K562 (cell line): Measurements from ENCODE around the gene LZTFL1. TPM values are rescaled to one million over a fixed set of nuclear protein-coding genes. Genes with fewer than 3 reads are reported as not detected.

Source experiments
- ATAC-seq: fragments of 200-7000 bp; cut with Tn5 transposase; 3 replicates; pipeline ENCODE4 v1.9.1; 2020; ENCODE audit warnings: moderate library complexity
- BruUV-seq: library from RNA; stranded (reverse); fragments of 400-500 nt; replicated peaks from 2 replicates; lab custom pipeline; 2021; lab: Mats Ljungman, UMichigan
- CTCF ChIA-PET: fragments of 300-600 bp; formaldehyde crosslinking; extraction: SDS; loops from one replicate; lab custom pipeline; 2021; ENCODE audit warnings: low intra/inter-chr PET ratio; lab: Yijun Ruan, JAX
- POLR2A ChIA-PET: fragments of 300-600, 350-650 bp; sonication (Branson Sonifier 250); formaldehyde crosslinking; extraction: SDS; loops from one replicate; lab custom pipeline; 2021; ENCODE audit warnings: antibody characterized with exemption, inconsistent platforms; lab: Yijun Ruan, JAX
- DNase-seq, 4 experiments: peaks; one replicate each; pipeline versions ENCODE4 v3.0.0 to v3.0.0-alpha.2; 2011 to 2018; ENCODE audit warnings: low spot score in 3 of 4, mixed read lengths in 3 of 4; ENCODE audit errors: extremely low read depth in 1 of 4
- FAIRE-seq: peaks from 2 replicates; lab custom pipeline; 2011; peaks lifted over from hg19 to GRCh38; lab: Jason Lieb, UNC
- H2AFZ ChIP-seq: 2 replicates; pipeline ENCODE4 v1.6.0; 2011; ENCODE audit warnings: low read depth, low read length, control low read depth, inconsistent platforms
- H3K27ac ChIP-seq: fragments of 200-600 bp; 3 replicates; pipeline ENCODE4 v1.8.0; 2011; ENCODE audit warnings: low read depth, mild to moderate bottlenecking, control low read depth, inconsistent platforms, low read length, moderate library complexity, mixed read lengths; ENCODE audit errors: extremely low read depth
- H3K27me3 ChIP-seq, 2 experiments: fragments of 300-600 bp in 1 of 2; 2 replicates in 1 of 2; 3 replicates in 1 of 2; pipeline versions ENCODE4 v1.6.0 to v1.8.0; 2011; ENCODE audit warnings: inconsistent platforms in 2 of 2, low read length in 2 of 2, mild to moderate bottlenecking in 1 of 2, mixed read lengths in 1 of 2, moderate library complexity in 1 of 2; ENCODE audit not compliant: control insufficient read depth in 2 of 2, insufficient read depth in 2 of 2
- H3K36me3 ChIP-seq: fragments of 300-600 bp; 3 replicates; pipeline ENCODE4 v1.8.0; 2011; ENCODE audit warnings: mild to moderate bottlenecking, low read length, inconsistent platforms; ENCODE audit not compliant: control insufficient read depth, insufficient read depth
- H3K4me1 ChIP-seq, 2 experiments: fragments of 200-600 bp in 1 of 2; replicated peaks in 1 of 2; 2 replicates in 1 of 2; 3 replicates in 1 of 2; pipeline versions ENCODE4 v1.5.1 to v1.8.0; 2011; ENCODE audit warnings: inconsistent platforms in 2 of 2, low read length in 2 of 2, mild to moderate bottlenecking in 1 of 2, mixed read lengths in 1 of 2, moderate library complexity in 1 of 2; ENCODE audit not compliant: control insufficient read depth in 2 of 2, insufficient read depth in 2 of 2
- H3K4me2 ChIP-seq: 2 replicates; pipeline ENCODE4 v1.6.1; 2011; ENCODE audit warnings: low read length, control low read depth, inconsistent platforms, mixed read lengths; ENCODE audit not compliant: insufficient read depth
- H3K4me3 ChIP-seq: fragments of 200-600 bp; sonication (generic), shearing (Covaris generic); 2 replicates; pipeline ENCODE4 v1.5.1; 2016; ENCODE audit warnings: control low read depth, inconsistent platforms
- H3K79me2 ChIP-seq: fragments of 200-600 bp; 3 replicates; pipeline ENCODE4 v1.8.0; 2011; ENCODE audit warnings: low read length, inconsistent platforms; ENCODE audit not compliant: control insufficient read depth, insufficient read depth
- H3K9ac ChIP-seq, 2 experiments: 2 replicates each; pipeline versions ENCODE4 v1.6.0 to v1.6.1; 2011; ENCODE audit warnings: low read depth in 2 of 2, low read length in 2 of 2, control low read depth in 1 of 2, inconsistent platforms in 1 of 2, mild to moderate bottlenecking in 1 of 2, mixed read lengths in 1 of 2; ENCODE audit not compliant: insufficient read depth in 1 of 2
- H3K9me1 ChIP-seq: one replicate; pipeline ENCODE4 v1.6.0; 2011; ENCODE audit warnings: inconsistent platforms, mild to moderate bottlenecking, low read length, moderate library complexity; ENCODE audit not compliant: control insufficient read depth, insufficient read depth
- H3K9me3 ChIP-seq: replicated peaks from 2 replicates; pipeline ENCODE4 v1.5.1; 2011; ENCODE audit warnings: low read depth, low read length, inconsistent platforms; ENCODE audit not compliant: control insufficient read depth, insufficient read depth
- H4K20me1 ChIP-seq: replicated peaks from 2 replicates; pipeline ENCODE4 v1.6.1; 2011; ENCODE audit warnings: low read length, inconsistent platforms, mixed read lengths; ENCODE audit not compliant: control insufficient read depth, insufficient read depth
- ARID1B ChIP-seq: fragments of 450-650 bp; IDR thresholded peaks from 2 replicates; pipeline ENCODE4 v1.6.1; 2016; ENCODE audit warnings: antibody characterized with exemption, mild to moderate bottlenecking, inconsistent platforms
- CBFA2T2 ChIP-seq: fragments of 450-650 bp; conservative IDR thresholded peaks from 2 replicates; pipeline ENCODE4 v1.6.1; 2017; ENCODE audit warnings: mild to moderate bottlenecking
- CBFA2T3 ChIP-seq: fragments of 450-650 bp; IDR thresholded peaks from 2 replicates; pipeline ENCODE4 v1.6.1; 2017
- CBX5 ChIP-seq: IDR thresholded peaks from 2 replicates; pipeline ENCODE4 v1.6.1; 2014; ENCODE audit warnings: low read depth, borderline replicate concordance
- CXXC5 ChIP-seq: fragments of 250-450 bp; sonication (Bioruptor Pico); IDR thresholded peaks from 2 replicates; pipeline ENCODE4 v1.8.0; 2022; ENCODE audit warnings: inconsistent platforms, mild to moderate bottlenecking, moderate library complexity
- KHSRP ChIP-seq: fragments of 450-650 bp; IDR thresholded peaks from 2 replicates; pipeline ENCODE4 v1.6.1; 2017
- KLF16 ChIP-seq: IDR thresholded peaks from 2 replicates; pipeline ENCODE4 v1.6.1; 2016; ENCODE audit warnings: antibody characterized with exemption
- MAFG ChIP-seq: fragments of 450-650 bp; conservative IDR thresholded peaks from 2 replicates; pipeline ENCODE4 v1.6.1; 2016; ENCODE audit warnings: missing genetic modification characterization, missing compliant biosample characterization
- MAX ChIP-seq: sonication (generic); formaldehyde crosslinking; IDR thresholded peaks from 2 replicates; pipeline ENCODE4 v1.9.0; 2022; ENCODE audit warnings: mild to moderate bottlenecking, missing genetic modification reagents
- MTF1 ChIP-seq: fragments of 250-450 bp; sonication (Bioruptor Pico); IDR thresholded peaks from 2 replicates; pipeline ENCODE4 v1.9.0; 2021; ENCODE audit warnings: moderate library complexity, mild to moderate bottlenecking, inconsistent platforms, borderline replicate concordance
- SMAD3 ChIP-seq: fragments of 450-650 bp; formaldehyde crosslinking; conservative IDR thresholded peaks from 2 replicates; pipeline ENCODE4 v1.4.0; 2020; ENCODE audit warnings: mild to moderate bottlenecking
- SRSF9 ChIP-seq: fragments of 200-400 bp; formaldehyde crosslinking; IDR thresholded peaks from 2 replicates; pipeline ENCODE4 v1.6.1; 2017; ENCODE audit warnings: low read depth, low read length, borderline replicate concordance
- STAT6 ChIP-seq: sonication (generic); formaldehyde crosslinking; IDR thresholded peaks from 2 replicates; pipeline ENCODE4 v1.8.1; 2023; ENCODE audit warnings: mild to moderate bottlenecking, missing genetic modification reagents
- TAL1 ChIP-seq: fragments of 450-650 bp; IDR thresholded peaks from 2 replicates; pipeline ENCODE4 v1.6.1; 2016; ENCODE audit warnings: mild to moderate bottlenecking
- TRIM25 ChIP-seq: fragments of 450-650 bp; IDR thresholded peaks from 2 replicates; pipeline ENCODE4 v1.7.0; 2016; ENCODE audit warnings: borderline replicate concordance
- WHSC1 ChIP-seq: IDR thresholded peaks from one replicate; pipeline ENCODE4 v1.6.1; 2012; ENCODE audit warnings: low read length, control low read depth, inconsistent platforms
- ZNF551 ChIP-seq: fragments of 250-450 bp; sonication (Bioruptor Pico); IDR thresholded peaks from 2 replicates; pipeline ENCODE4 v1.5.0; 2021; ENCODE audit warnings: mild to moderate bottlenecking, moderate library complexity
- WGBS: fragments of 100-300 bp; shearing (Covaris generic); methylation state at CpG from one replicate; pipeline ENCODE4 v1.1.6; 2016; ENCODE audit warnings: low coverage, mixed read lengths; ENCODE audit not compliant: insufficient coverage; ENCODE audit errors: missing lambda C conversion rate; 5-methylcytosine and 5-hydroxymethylcytosine counted together
- in situ Hi-C: fragments of 300-500 bp; cut with MboI; formaldehyde crosslinking; loops from 4 replicates; pipeline ENCODE4 v1.15.0; 2018; ENCODE audit warnings: inconsistent platforms, mixed read lengths
- intact Hi-C: fragments of 100-400 bp; cut with micrococcal nuclease; formaldehyde crosslinking; loops from 2 replicates; pipeline ENCODE4 v1.14.2; 2022
- polyA plus RNA-seq, 8 experiments: library from polyadenylated mRNA; depleted of rRNA in 4 of 8; stranded (reverse) in 5 of 8; unstranded in 3 of 8; fragments of >200 nt; fragmentation: Nextera tagmentation in 2 of 8; fragmentation: Illumina TruSeq in 1 of 8; extraction: Ambion mirVana in 2 of 8; extraction: Trizol in 1 of 8; gene quantifications; 2 replicates each; pipeline versions ENCODE4 v1.2.1 to v1.2.3, GENCODE V29; 2011 to 2014; ENCODE audit warnings: inconsistent platforms in 1 of 8, missing spikeins in 1 of 8
- total RNA-seq, 7 experiments: library from RNA; depleted of rRNA in 6 of 7; stranded (reverse); fragments of >200 nt in 6 of 7; fragmentation: Illumina TruSeq in 2 of 7; extraction: Trizol in 2 of 7; gene quantifications; 2 replicates each; pipeline versions ENCODE4 v1.2.1 to v1.2.3, GENCODE V29; 2011 to 2021; ENCODE audit warnings: low replicate concordance in 1 of 7

Gene LZTFL1
- total and polyA plus RNA-seq, 9 of the 15 experiments (the other 6 are each of a cell fraction or from before 2014, with no cell fraction given) = 10.7 to 33.7 (median 15.3) TPM

GRCh38 chr3:45873638-45874037 lies 31.7 kb upstream of the LZTFL1 start:
- FAIRE-seq = no peak
- peaks cover 0 to 13% of the 10 kb centered on the region in 2 experiments; a peak in 3 of 5 replicates for H3K27me3 ChIP-seq
- BruUV-seq = no TSS peak
- no peak overlapping the region for H3K4me3 ChIP-seq
- no peak overlapping the region for H3K9ac ChIP-seq
- H3K4me2 ChIP-seq = no peak overlapping the region
- ATAC-seq = no peak
- no peak overlapping the region for H3K27ac ChIP-seq
- no peak overlapping the region for H2AFZ ChIP-seq
- no peak for DNase-seq
- no peaks in the 10 kb centered on the region for H4K20me1 ChIP-seq
- POLR2A ChIA-PET = interaction anchor here (0.5 kb wide), 1 partner anchor 882 kb away, joined by 4 read pairs; no protein-coding TSS in a partner anchor
- peaks cover 0 to 4% of the 10 kb centered on the region in 2 experiments; a peak in 1 of 5 replicates for H3K4me1 ChIP-seq
- CTCF ChIA-PET = no interaction called here
- no peaks in the 10 kb centered on the region for H3K9me1 ChIP-seq
- no peaks in the 10 kb centered on the region for H3K36me3 ChIP-seq
- H3K9me3 ChIP-seq = no peaks in the 10 kb centered on the region
- no peaks in the 10 kb centered on the region for H3K79me2 ChIP-seq
- in situ Hi-C loops (no loop called here), intact Hi-C loops (no loop called here)
- WGBS = 14% methylated on average over 4 of the region's 4 CpGs
- TF ChIP-seq CBFA2T3 (peak; percentile 69), SRSF9 (no peak), WHSC1 (no peak), STAT6 (CRISPR knock-in tag) (no peak), ARID1B (0 out of 2 replicates have a peak, but pooled peaks have one; percentile 9), KHSRP (no peak), TAL1 (peak; percentile 25; the same call in 1 of the 2 replicates), CXXC5 (CRISPR knock-in tag) (no peak), KLF16 (no peak), CBX5 (no peak), ZNF551 (CRISPR knock-in tag) (no peak), CBFA2T2 (peak; percentile 43), TRIM25 (no peak), MTF1 (no peak), MAFG (tag) (no peak), SMAD3 (CRISPR knock-in tag) (no peak), MAX (CRISPR knock-in tag) (no peak)
